Fibroblast of lung (primary cell): ENCODE data around the gene CYP2W1. TPM values are rescaled to one million over a fixed set of nuclear protein-coding genes. Genes with fewer than 3 reads are reported as not detected.

Source experiments
- DNase-seq, 2 donors: peaks; one replicate each; pipeline versions ENCODE4 v3.0.0 to v3.0.0-alpha.2; 2010; ENCODE audit warnings: low read depth in 2 of 2
- H2AFZ ChIP-seq: 2 replicates; pipeline ENCODE4 v1.5.1; 2012; ENCODE audit warnings: low read length, control low read depth, inconsistent platforms
- H3K27ac ChIP-seq: 2 replicates; pipeline ENCODE4 v1.5.1; 2011; ENCODE audit warnings: low read length, control low read depth; ENCODE audit not compliant: insufficient read depth
- H3K27me3 ChIP-seq: 2 replicates; pipeline ENCODE4 v1.5.1; 2011; ENCODE audit warnings: mild to moderate bottlenecking, low read length; ENCODE audit not compliant: control insufficient read depth, insufficient read depth
- H3K36me3 ChIP-seq: 2 replicates; pipeline ENCODE4 v1.5.1; 2011; ENCODE audit warnings: low read length; ENCODE audit not compliant: control insufficient read depth, insufficient read depth
- H3K4me1 ChIP-seq: 2 replicates; pipeline ENCODE4 v1.5.1; 2011; ENCODE audit warnings: low read length; ENCODE audit not compliant: control insufficient read depth, insufficient read depth; ENCODE audit errors: extremely low read depth
- H3K4me2 ChIP-seq: 2 replicates; pipeline ENCODE4 v1.5.1; 2011; ENCODE audit warnings: low read length, control low read depth; ENCODE audit not compliant: insufficient read depth; ENCODE audit errors: extremely low read depth
- H3K4me3 ChIP-seq, 4 experiments: fragments of 200-600 bp in 1 of 4; sonication (generic) in 1 of 4; replicated peaks in 1 of 4; 2 replicates each; pipeline ENCODE4 v1.5.1; 2011 to 2016; ENCODE audit warnings: low read length in 4 of 4, low read depth in 3 of 4, mild to moderate bottlenecking in 3 of 4, control low read depth in 2 of 4, inconsistent platforms in 1 of 4, mixed read lengths in 1 of 4; ENCODE audit not compliant: insufficient read depth in 1 of 4; ENCODE audit errors: control extremely low read depth in 1 of 4
- H3K79me2 ChIP-seq: 2 replicates; pipeline ENCODE4 v1.5.1; 2012; ENCODE audit warnings: mild to moderate bottlenecking, low read length, inconsistent platforms; ENCODE audit not compliant: control insufficient read depth, insufficient read depth
- H3K9ac ChIP-seq: 2 replicates; pipeline ENCODE4 v1.5.1; 2011; ENCODE audit warnings: mild to moderate bottlenecking, low read length, control low read depth; ENCODE audit not compliant: insufficient read depth
- H3K9me3 ChIP-seq: 2 replicates; pipeline ENCODE4 v1.5.1; 2012; ENCODE audit warnings: low read depth, low read length; ENCODE audit not compliant: control insufficient read depth, insufficient read depth
- H4K20me1 ChIP-seq: 2 replicates; pipeline ENCODE4 v1.5.1; 2011; ENCODE audit warnings: low read length; ENCODE audit not compliant: control insufficient read depth, insufficient read depth; ENCODE audit errors: extremely low read depth
- CTCF ChIP-seq, 2 donors: IDR thresholded peaks in 1 of 2; conservative IDR thresholded peaks in 1 of 2; 1 replicate in 1 of 2; 2 replicates in 1 of 2; pipeline ENCODE4 v1.5.1; 2011 to 2012; ENCODE audit warnings: low read length in 2 of 2, control low read depth in 1 of 2, inconsistent platforms in 1 of 2, low read depth in 1 of 2, mild to moderate bottlenecking in 1 of 2
- EZH2 ChIP-seq: IDR thresholded peaks from 2 replicates; pipeline ENCODE4 v1.5.1; 2012; ENCODE audit warnings: low read length, control low read depth, mild to moderate bottlenecking; ENCODE audit errors: missing control alignments
- polyA plus RNA-seq, 2 donors: library from polyadenylated mRNA; depleted of rRNA in 1 of 2; stranded (reverse) in 1 of 2; unstranded in 1 of 2; fragments of >200 nt; gene quantifications; 2 replicates each; pipeline ENCODE4 v1.2.1, GENCODE V29; 2011 to 2012; ENCODE audit warnings: missing spikeins in 1 of 2
- total RNA-seq: library from RNA; depleted of rRNA; stranded (reverse); fragments of >200 nt; gene quantifications from 2 replicates; pipeline ENCODE4 v1.2.1, GENCODE V29; 2014

The CYP2W1 gene
- total and polyA plus RNA-seq, 2 donors (not counting 1 experiment from before 2014, with no cell fraction given) = not detected

- TF ChIP-seq EZH2 = no peak
- no peak for TF ChIP-seq CTCF (conservative IDR thresholded peaks at IDR 0.05 in 1 of 2, IDR thresholded peaks at IDR 0.05 in 1 of 2; ENCODE audit: low read depth in 1 of 2, low read length in 2 of 2)
- Histone ChIP-seq H2AFZ (no peak overlapping the region), H3K36me3 (no peaks in the 10 kb centered on the region), H3K4me1 (peaks cover 3% of the 10 kb centered on the region), H3K9ac (no peak overlapping the region), H3K79me2 (no peaks in the 10 kb centered on the region), H3K4me2 (no peak overlapping the region), H3K9me3 (no peaks in the 10 kb centered on the region), H4K20me1 (no peaks in the 10 kb centered on the region), H3K27me3 (no peaks in the 10 kb centered on the region), H3K4me3 (no peak overlapping the region), H3K27ac (no peak overlapping the region)
- no peak for DNase-seq
Measured at GRCh38 chr7:981793-982510, 1.0 kb upstream of the CYP2W1 start.

- Histone ChIP-seq H3K4me2 (no peak overlapping the region), H3K27me3 (no peaks in the 10 kb centered on the region), H3K9ac (no peak overlapping the region), H3K79me2 (no peaks in the 10 kb centered on the region), H3K27ac (no peak overlapping the region), H4K20me1 (no peaks in the 10 kb centered on the region), H2AFZ (no peak overlapping the region), H3K4me1 (peaks cover 3% of the 10 kb centered on the region), H3K9me3 (no peaks in the 10 kb centered on the region), H3K36me3 (no peaks in the 10 kb centered on the region), H3K4me3 (no peak overlapping the region)
- DNase-seq = no peak
- TF ChIP-seq EZH2 (no peak), CTCF (conservative IDR thresholded peaks at IDR 0.05 in 1 of 2, IDR thresholded peaks at IDR 0.05 in 1 of 2; ENCODE audit: low read depth in 1 of 2, low read length in 2 of 2) (no peak)
Measured at GRCh38 chr7:982511-983003, 424 bp upstream of the CYP2W1 start.

GRCh38 chr7:983616-984071, 663 bp downstream of the CYP2W1 start:
- H2AFZ ChIP-seq = no peak overlapping the region
- no peak for DNase-seq
- H3K9ac ChIP-seq = no peak overlapping the region
- H3K9me3 ChIP-seq = no peaks in the 10 kb centered on the region
- no peaks in the 10 kb centered on the region for H3K79me2 ChIP-seq
- no peak overlapping the region for H3K27ac ChIP-seq
- no peak overlapping the region for H3K4me3 ChIP-seq
- no peaks in the 10 kb centered on the region for H3K27me3 ChIP-seq
- no peaks in the 10 kb centered on the region for H3K36me3 ChIP-seq
- H3K4me2 ChIP-seq = no peak overlapping the region
- peaks cover 3% of the 10 kb centered on the region for H3K4me1 ChIP-seq
- no peak for TF ChIP-seq CTCF (conservative IDR thresholded peaks at IDR 0.05 in 1 of 2, IDR thresholded peaks at IDR 0.05 in 1 of 2; ENCODE audit: low read depth in 1 of 2, low read length in 2 of 2)
- no peak for TF ChIP-seq EZH2
- no peaks in the 10 kb centered on the region for H4K20me1 ChIP-seq
